GM12873 (cell line): ENCODE measurements around the gene IRX1.

Source experiments
- CTCF ChIP-seq: IDR thresholded peaks from 2 replicates; pipeline ENCODE4 v1.5.1; 2012; ENCODE audit warnings: low read depth, mild to moderate bottlenecking, moderate library complexity, low read length, control low read depth; ENCODE audit not compliant: insufficient read depth; ENCODE audit errors: missing control alignments

The IRX1 gene

GRCh38 chr5:3625626-3626025 is 30.0 kb downstream of the IRX1 start:
- TF ChIP-seq CTCF = no peak

GRCh38 chr5:3634061-3634460 is 38.4 kb downstream of the IRX1 start:
- TF ChIP-seq CTCF = no peak

GRCh38 chr5:3639175-3639574 is 43.5 kb downstream of the IRX1 start:
- TF ChIP-seq CTCF = no peak

GRCh38 chr5:3642231-3642630 is 46.6 kb downstream of the IRX1 start:
- no peak for TF ChIP-seq CTCF

DNA sequence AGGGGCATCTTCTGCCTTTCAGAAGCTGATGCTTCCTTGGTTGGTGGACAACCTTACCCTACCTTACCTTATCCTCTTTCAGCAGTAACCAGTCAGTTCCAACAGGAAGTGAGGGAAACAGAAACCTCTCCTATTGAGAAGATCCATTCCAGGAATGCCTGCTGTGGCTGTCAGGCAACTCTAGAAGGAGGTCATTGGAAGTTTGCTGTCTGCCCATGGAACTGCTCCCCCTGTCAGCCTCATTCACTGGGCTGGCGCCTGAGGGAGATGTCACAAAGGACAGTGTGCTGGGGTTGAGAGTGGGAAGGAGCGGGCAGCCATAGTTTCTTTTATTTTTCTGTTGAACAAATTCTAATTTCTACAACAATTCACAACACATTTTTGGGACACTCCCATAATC is 54.7 kb downstream of the IRX1 start:
- no peak for TF ChIP-seq CTCF

DNA sequence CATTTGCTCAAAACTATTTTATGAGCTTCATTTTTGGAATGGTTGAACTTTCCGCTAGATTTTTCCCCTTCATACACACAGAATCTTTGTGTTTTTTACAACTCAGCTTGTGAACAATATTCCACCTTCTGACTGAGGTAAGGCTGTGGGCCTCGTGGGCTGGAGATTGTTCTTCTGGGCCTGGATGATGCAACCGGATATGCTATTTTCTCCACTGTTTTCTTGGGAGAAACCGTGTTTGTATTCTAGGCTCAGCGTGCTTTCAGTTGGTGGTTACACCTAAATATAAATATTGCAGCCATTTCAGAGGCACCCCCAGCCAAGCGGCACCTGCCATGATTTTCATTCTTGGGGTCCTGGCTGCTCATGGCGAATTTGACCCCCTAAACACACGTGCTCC is 55.2 kb downstream of the IRX1 start:
- no peak for TF ChIP-seq CTCF
